Umbilical cord (tissue), 2 donors: ENCODE data around the gene SLC10A1. TPM values are rescaled to one million over a fixed set of nuclear protein-coding genes. Genes with fewer than 3 reads are reported as not detected.
"Not testable (repeated sequence)": the region's sequence is repeated elsewhere in the genome, so short reads cannot be mapped to it uniquely, and the experiment has no call there.

ENCODE experiments used
- DNase-seq: peaks from one replicate; pipeline ENCODE4 v3.0.0-alpha.2; 2015; ENCODE audit warnings: low spot score
- total RNA-seq: library from RNA; depleted of rRNA; stranded (reverse); fragments of >200 nt; gene quantifications from one replicate; pipeline ENCODE4 v1.2.3, GENCODE V29; 2014; ENCODE audit warnings: low replicate concordance; ENCODE audit not compliant: insufficient read depth

SLC10A1 gene
- 2.4 TPM for total RNA-seq

- DNase-seq, result no peak
Observed at GRCh38 chr14:69796797-69797500, at the start of gene SLC10A1. SLC10A1 (minus strand) TSS chr14:69797241; CDS start chr14:69797155, 86 bp downstream.

- DNase-seq, result no peak
Observed at GRCh38 chr14:69845787-69846186, 48.7 kb upstream of the SLC10A1 start.

- no peak for DNase-seq
Observed at GRCh38 chr14:69845050-69845581, 48.1 kb upstream of the SLC10A1 start.

GRCh38 chr14:69844171-69844570 is 47.1 kb upstream of the SLC10A1 start:
- no peak for DNase-seq

- DNase-seq, result no peak
Observed at GRCh38 chr14:69842686-69843420, 45.8 kb upstream of the SLC10A1 start.

GRCh38 chr14:69841656-69842055 is 44.6 kb upstream of the SLC10A1 start:
- DNase-seq, result no peak

- no peak for DNase-seq
Observed at GRCh38 chr14:69839661-69840060, 42.6 kb upstream of the SLC10A1 start.

- no peak for DNase-seq
Observed at GRCh38 chr14:69838881-69839416, 41.9 kb upstream of the SLC10A1 start.

- no peak for DNase-seq
Observed at GRCh38 chr14:69828879-69829278, 31.8 kb upstream of the SLC10A1 start.

- DNase-seq, result no peak
Observed at GRCh38 chr14:69828354-69828753, 31.3 kb upstream of the SLC10A1 start.

- no peak for DNase-seq
Observed at GRCh38 chr14:69827560-69827959, 30.5 kb upstream of the SLC10A1 start.

- no peak for DNase-seq
Observed at GRCh38 chr14:69822456-69822855, 25.4 kb upstream of the SLC10A1 start.

- DNase-seq, result no peak
Observed at GRCh38 chr14:69820991-69821390, 23.9 kb upstream of the SLC10A1 start.

- DNase-seq, result no peak
Observed at GRCh38 chr14:69819607-69820006, 22.6 kb upstream of the SLC10A1 start.

GRCh38 chr14:69818758-69819191 is 21.7 kb upstream of the SLC10A1 start:
- peak; percentile 67 for DNase-seq

- no peak for DNase-seq
Observed at GRCh38 chr14:69816216-69816615, 19.2 kb upstream of the SLC10A1 start.

GRCh38 chr14:69815556-69815955 is 18.5 kb upstream of the SLC10A1 start:
- no peak for DNase-seq

GRCh38 chr14:69814397-69814796 is 17.4 kb upstream of the SLC10A1 start:
- DNase-seq, result no peak

GRCh38 chr14:69813346-69813745 is 16.3 kb upstream of the SLC10A1 start:
- DNase-seq, result not testable (repeated sequence)

GRCh38 chr14:69812711-69813110 is 15.7 kb upstream of the SLC10A1 start:
- no peak for DNase-seq

GRCh38 chr14:69811868-69812252 is 14.8 kb upstream of the SLC10A1 start:
- DNase-seq, result no peak

- no peak for DNase-seq
Observed at GRCh38 chr14:69811227-69811867, 14.3 kb upstream of the SLC10A1 start.
